HEK293T (cell line): ENCODE results near the gene TMEM50A.
"Not testable (repeated sequence)": the region's sequence is repeated elsewhere in the genome, so short reads cannot be mapped to it uniquely, and the experiment has no call there.

Experiments used
- BHLHE40 ChIP-seq: fragments of 450-650 bp; IDR thresholded peaks from 2 replicates; pipeline ENCODE4 v1.6.1; 2016; ENCODE audit warnings: mild to moderate bottlenecking, moderate library complexity, borderline replicate concordance
- ELF4 ChIP-seq: fragments of 450-650 bp; IDR thresholded peaks from 2 replicates; pipeline ENCODE4 v1.6.1; 2017; ENCODE audit warnings: antibody characterized with exemption
- FOXA1 ChIP-seq: fragments of 450-650 bp; IDR thresholded peaks from 2 replicates; pipeline ENCODE4 v1.6.1; 2016; ENCODE audit warnings: mild to moderate bottlenecking
- FOXK2 ChIP-seq: fragments of 450-650 bp; IDR thresholded peaks from 2 replicates; pipeline ENCODE4 v1.6.1; 2016; ENCODE audit warnings: mild to moderate bottlenecking
- FOXM1 ChIP-seq: fragments of 450-650 bp; IDR thresholded peaks from 2 replicates; pipeline ENCODE4 v1.6.1; 2017; ENCODE audit warnings: mild to moderate bottlenecking, borderline replicate concordance
- HDGF ChIP-seq: fragments of 450-650 bp; IDR thresholded peaks from 2 replicates; pipeline ENCODE4 v1.6.1; 2017; ENCODE audit warnings: antibody characterized with exemption, borderline replicate concordance
- L3MBTL2 ChIP-seq: fragments of 450-650 bp; conservative IDR thresholded peaks from 2 replicates; pipeline ENCODE4 v1.6.1; 2016; ENCODE audit warnings: mild to moderate bottlenecking
- LEF1 ChIP-seq: fragments of 450-650 bp; IDR thresholded peaks from 2 replicates; pipeline ENCODE4 v1.6.1; 2017; ENCODE audit warnings: mild to moderate bottlenecking, borderline replicate concordance
- SP1 ChIP-seq: fragments of 450-650 bp; IDR thresholded peaks from 2 replicates; pipeline ENCODE4 v1.6.1; 2017
- SUZ12 ChIP-seq: fragments of 450-650 bp; IDR thresholded peaks from 2 replicates; pipeline ENCODE4 v1.6.1; 2016; ENCODE audit warnings: mild to moderate bottlenecking
- TARDBP ChIP-seq: fragments of 450-650 bp; IDR thresholded peaks from 2 replicates; pipeline ENCODE4 v1.6.1; 2016
- ZNF384 ChIP-seq: fragments of 450-650 bp; IDR thresholded peaks from 2 replicates; pipeline ENCODE4 v1.6.1; 2016

GRCh38 chr1:25329950-25330349 is 8.2 kb upstream of the TMEM50A start:
- not testable (repeated sequence) for TF ChIP-seq FOXM1, SP1, TARDBP, HDGF, SUZ12, FOXA1, FOXK2, ELF4, L3MBTL2, ZNF384, LEF1, BHLHE40
